Mucosa of descending colon (tissue), 3 donors: ENCODE data around the gene INSYN1. TPM values are rescaled to one million over a fixed set of nuclear protein-coding genes. Genes with fewer than 3 reads are reported as not detected.

ENCODE experiments used
- ATAC-seq: fragments of 200-7000 bp; cut with Tn5 transposase; one replicate; pipeline ENCODE4 v1.9.1; 2020; ENCODE audit warnings: mild to moderate bottlenecking, moderate library complexity
- DNase-seq, 3 donors: peaks; one replicate each; pipeline ENCODE4 v3.0.0-alpha.2; 2020
- H3K36me3 ChIP-seq: fragments of 200-600 bp; one replicate; pipeline ENCODE4 v1.8.0; 2021; ENCODE audit warnings: low read depth, mild to moderate bottlenecking
- H3K4me1 ChIP-seq: fragments of 200-600 bp; one replicate; pipeline ENCODE4 v1.8.0; 2021; ENCODE audit warnings: low read depth, mild to moderate bottlenecking
- H3K4me3 ChIP-seq: fragments of 200-600 bp; one replicate; pipeline ENCODE4 v1.8.0; 2021; ENCODE audit warnings: mild to moderate bottlenecking
- H3K9me3 ChIP-seq: fragments of 200-600 bp; one replicate; pipeline ENCODE4 v1.8.0; 2021; ENCODE audit warnings: mild to moderate bottlenecking
- intact Hi-C, 2 donors: fragments of 100-400 bp; cut with DNase I in 1 of 2; cut with micrococcal nuclease in 1 of 2; formaldehyde crosslinking; loops; one replicate each; pipeline versions ENCODE4 v1.11.0 to v1.11.1; 2022; cut with DNase I, micrococcal nuclease
- total RNA-seq, 3 donors: library from RNA; stranded (reverse); fragmentation: NEBNext Ultra II Directional in 2 of 3; extraction: Animal tissue kit (Norgen Biotek cat#: 25700) in 2 of 3; gene quantifications; one replicate each; pipeline versions ENCODE4 v1.2.1 to v1.2.4, GENCODE V29; 2021 to 2023
- TF ChIP-seq, protein P1 (sequence below): fragments of 200-600 bp; IDR thresholded peaks from one replicate; pipeline ENCODE4 v1.8.0; 2022; ENCODE audit warnings: antibody characterized with exemption, mild to moderate bottlenecking
- donor health status: DM: no; HTN: no; CAD: no; lungs with moderate emphysema.
- donor health status: DM: no; HTN: no; CAD: no.
- donor health status: DM: no; HTN: yes; CAD: no.

INSYN1 gene
- total RNA-seq, 3 donors from 2014 or later = 0.98 to 9.0 (median 1.8) TPM

DNA sequence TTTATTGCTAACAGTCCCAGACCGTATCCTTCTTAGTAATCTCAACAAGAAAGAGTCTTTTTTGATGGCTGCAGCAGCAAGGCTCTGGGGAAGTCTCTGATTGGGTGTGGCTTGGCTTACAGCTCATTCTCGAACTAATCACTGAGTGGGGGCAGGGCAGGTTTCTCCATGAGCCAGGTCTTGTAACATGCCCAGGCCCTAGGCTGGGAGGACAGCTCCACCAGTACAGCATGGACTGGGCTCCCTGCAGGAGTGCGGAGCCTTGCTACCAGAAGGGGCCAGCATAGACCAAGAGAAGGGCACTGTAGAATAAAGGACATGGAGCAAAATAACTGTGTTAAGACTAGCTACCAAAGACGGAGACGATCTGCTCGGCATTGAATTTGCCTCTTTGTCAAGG is 61.8 kb downstream of the INSYN1 start:
- intact Hi-C loops = no loop called here
- peak in 1 of 3 donors; percentile 76 for DNase-seq

DNA sequence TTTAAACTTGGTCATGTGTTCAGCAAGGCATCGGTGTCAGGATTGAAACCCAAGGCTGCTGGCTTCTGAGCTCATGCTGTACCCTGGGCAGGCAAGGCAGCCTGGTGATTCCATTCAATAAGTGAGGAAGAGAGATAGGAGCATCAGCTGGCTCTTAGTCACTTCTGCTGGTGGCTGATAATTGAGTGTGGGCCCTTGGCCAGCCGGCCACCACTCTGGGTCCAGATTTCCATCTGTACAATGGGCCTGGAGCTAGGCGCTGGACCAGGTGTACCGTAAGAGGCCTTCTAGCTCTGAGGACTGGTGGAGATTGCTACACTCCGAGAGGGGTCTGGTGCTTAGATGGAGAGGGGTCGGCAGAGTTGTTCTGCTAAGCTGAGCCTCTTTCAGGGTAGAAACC is 64.7 kb downstream of the INSYN1 start:
- ATAC-seq (no peak), DNase-seq (no peak)
- Histone ChIP-seq H3K9me3 (no peaks in the 10 kb centered on the region), H3K4me3 (no peak overlapping the region), H3K36me3 (no peaks in the 10 kb centered on the region), H3K4me1 (peaks cover 10% of the 10 kb centered on the region)
- intact Hi-C loops = loop anchor here in 1 of 2 donors (10.0 kb wide), 1 partner anchor 54 kb away; the partner anchor contains the start of gene NPTN
- TF ChIP-seq, protein P1, sequence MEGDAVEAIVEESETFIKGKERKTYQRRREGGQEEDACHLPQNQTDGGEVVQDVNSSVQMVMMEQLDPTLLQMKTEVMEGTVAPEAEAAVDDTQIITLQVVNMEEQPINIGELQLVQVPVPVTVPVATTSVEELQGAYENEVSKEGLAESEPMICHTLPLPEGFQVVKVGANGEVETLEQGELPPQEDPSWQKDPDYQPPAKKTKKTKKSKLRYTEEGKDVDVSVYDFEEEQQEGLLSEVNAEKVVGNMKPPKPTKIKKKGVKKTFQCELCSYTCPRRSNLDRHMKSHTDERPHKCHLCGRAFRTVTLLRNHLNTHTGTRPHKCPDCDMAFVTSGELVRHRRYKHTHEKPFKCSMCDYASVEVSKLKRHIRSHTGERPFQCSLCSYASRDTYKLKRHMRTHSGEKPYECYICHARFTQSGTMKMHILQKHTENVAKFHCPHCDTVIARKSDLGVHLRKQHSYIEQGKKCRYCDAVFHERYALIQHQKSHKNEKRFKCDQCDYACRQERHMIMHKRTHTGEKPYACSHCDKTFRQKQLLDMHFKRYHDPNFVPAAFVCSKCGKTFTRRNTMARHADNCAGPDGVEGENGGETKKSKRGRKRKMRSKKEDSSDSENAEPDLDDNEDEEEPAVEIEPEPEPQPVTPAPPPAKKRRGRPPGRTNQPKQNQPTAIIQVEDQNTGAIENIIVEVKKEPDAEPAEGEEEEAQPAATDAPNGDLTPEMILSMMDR = no peak

More for the DNA sequence above, 61.8 kb downstream of the INSYN1 start:
- peak; percentile 68 for ATAC-seq
- Histone ChIP-seq H3K4me3 (no peak overlapping the region), H3K36me3 (no peaks in the 10 kb centered on the region), H3K9me3 (no peaks in the 10 kb centered on the region), H3K4me1 (peaks cover under 1% of the 10 kb centered on the region)
- TF ChIP-seq, protein P1 = no peak

DNA sequence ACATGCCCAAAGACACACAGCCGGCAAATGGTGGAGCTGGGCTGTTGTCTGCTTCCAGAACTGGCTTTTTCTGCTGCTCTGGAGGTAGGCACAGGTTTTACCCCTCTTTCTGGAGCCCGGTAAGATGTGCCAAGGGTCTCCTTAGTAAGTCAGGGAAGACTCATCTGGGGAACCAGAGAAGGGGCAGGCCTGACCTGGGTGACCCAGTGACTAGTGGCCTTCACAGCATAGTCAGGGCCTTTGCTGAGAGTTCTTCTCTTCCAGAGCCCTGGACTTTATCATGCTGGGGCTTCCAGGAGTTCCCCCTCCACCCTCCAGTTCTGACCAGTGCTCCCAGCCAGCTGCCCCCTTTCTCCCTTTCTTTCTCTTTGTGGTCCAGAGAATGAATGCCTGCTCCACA is 65.8 kb downstream of the INSYN1 start:
- H3K4me1 ChIP-seq = peaks cover 11% of the 10 kb centered on the region

DNA sequence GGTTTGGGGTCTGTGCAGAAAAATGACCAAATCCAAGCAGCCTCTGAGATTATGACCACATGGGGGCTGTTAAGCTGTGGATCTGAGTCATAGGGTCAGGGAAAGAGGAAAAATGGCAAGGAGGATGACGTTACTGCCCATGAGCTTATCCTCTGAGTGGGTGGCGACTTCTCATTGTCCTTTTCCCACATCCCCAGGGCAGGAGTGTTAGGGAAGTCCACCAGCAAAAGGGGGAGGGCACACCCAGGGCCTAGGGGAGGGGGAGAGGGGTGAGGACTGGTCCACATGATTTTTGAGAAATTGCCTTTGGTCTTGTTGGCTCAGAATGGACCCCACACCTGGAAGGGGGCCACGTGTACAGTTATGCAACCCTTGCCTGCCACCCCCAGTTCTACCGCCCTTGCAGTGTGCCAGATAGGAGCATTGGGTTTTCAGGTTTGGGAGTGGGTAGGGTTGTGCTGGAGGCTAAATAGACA is 66.3 kb downstream of the INSYN1 start:
- H3K4me3 ChIP-seq = no peak overlapping the region

More for the DNA sequence above, 65.8 kb downstream of the INSYN1 start:
- H3K9me3 ChIP-seq = no peaks in the 10 kb centered on the region
- intact Hi-C loops = loop anchor here in 1 of 2 donors (10.0 kb wide), 1 partner anchor 53 kb away; the partner anchor contains the start of gene NPTN
- TF ChIP-seq, protein P1 = no peak
- no peak overlapping the region for H3K4me3 ChIP-seq
- no peaks in the 10 kb centered on the region for H3K36me3 ChIP-seq
- ATAC-seq (no peak), DNase-seq (no peak)

DNA sequence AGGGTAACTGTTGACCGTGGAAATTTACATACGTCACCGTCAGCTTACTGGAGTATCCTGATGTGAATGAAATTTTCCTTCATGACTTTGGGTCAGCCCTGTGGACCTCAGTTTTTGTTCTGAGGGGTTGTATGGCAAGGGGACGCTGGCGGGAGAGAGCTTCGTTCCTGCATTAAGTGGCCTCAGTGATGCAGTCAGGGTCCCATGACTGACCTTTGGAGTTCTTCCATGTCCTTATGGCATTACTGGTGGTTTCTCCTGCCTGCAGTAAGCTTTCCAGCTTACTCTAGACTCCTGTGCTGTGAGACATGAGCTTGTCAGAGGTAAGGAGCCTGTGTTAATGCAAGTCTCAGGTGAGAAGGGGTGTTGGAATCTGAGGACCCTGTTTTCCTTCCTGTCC is 67.2 kb downstream of the INSYN1 start:
- intact Hi-C loops = loop anchor here in 1 of 2 donors (10.0 kb wide), 1 partner anchor 51 kb away; the partner anchor contains the start of gene NPTN
- no peaks in the 10 kb centered on the region for H3K9me3 ChIP-seq
- peaks cover 11% of the 10 kb centered on the region for H3K4me1 ChIP-seq
- TF ChIP-seq, protein P1 = no peak
- H3K4me3 ChIP-seq = no peak overlapping the region
- ATAC-seq (no peak), DNase-seq (no peak)
- H3K36me3 ChIP-seq = no peaks in the 10 kb centered on the region

More for the DNA sequence above, 66.3 kb downstream of the INSYN1 start:
- TF ChIP-seq, protein P1 = no peak
- ATAC-seq (no peak), DNase-seq (no peak)
- peaks cover 11% of the 10 kb centered on the region for H3K4me1 ChIP-seq
- intact Hi-C loops = loop anchor here in 1 of 2 donors (10.0 kb wide), 1 partner anchor 52 kb away; the partner anchor contains the start of gene NPTN
- no peaks in the 10 kb centered on the region for H3K9me3 ChIP-seq
- H3K36me3 ChIP-seq = no peaks in the 10 kb centered on the region

Other genes with a start within 250 kb of the INSYN1 start
- gene NPTN, start 120.0 kb downstream of the INSYN1 start, total RNA-seq = 100 to 1,000 TPM; 157 to 200 (median 168) TPM
- gene CD276, start 69.0 kb downstream of the INSYN1 start, total RNA-seq = 10 to 100 TPM; 26.2 to 39.2 (median 29.9) TPM
- gene TBC1D21, start 120.2 kb upstream of the INSYN1 start, total RNA-seq = not detected
- 1 to 10 TPM in 2 of 3 donors, under 1 TPM in 1; 0.87 to 7.9 (median 5.1) TPM for gene LOXL1, start 173.1 kb upstream of the INSYN1 start, total RNA-seq
- 10 to 100 TPM; 11.5 to 13.4 (median 12.4) TPM for gene STOML1, start 238.9 kb upstream of the INSYN1 start, total RNA-seq
- gene PML, start 241.4 kb upstream of the INSYN1 start, total RNA-seq = 10 to 100 TPM; 27.6 to 52.2 (median 35.6) TPM